ENCODE measurements around the gene SLC12A5.

SLC12A5 gene

GRCh38 chr20:46037036-46037435 is 8.0 kb downstream of the SLC12A5 start:
- H3K4ac ChIP-seq (ENCODE audit: low read length) = no peak overlapping the region
- H3K18ac ChIP-seq (ENCODE audit: low read length) = no peak overlapping the region
- no peak overlapping the region for H2BK120ac ChIP-seq (ENCODE audit: low read depth, low read length)
- H2BK15ac ChIP-seq (ENCODE audit: low read length) = no peak overlapping the region
- peaks cover 0 to 56% (median 38%) of the 10 kb centered on the region in 3 experiments for H3K27me3 ChIP-seq (ENCODE audit: control insufficient read depth in 3 of 3, insufficient read depth in 3 of 3, low read depth in 1 of 3, low read length in 3 of 3)
- no peaks in the 10 kb centered on the region for H3K36me3 ChIP-seq (replicated peaks in 1 of 2; ENCODE audit: control insufficient read depth in 2 of 2, insufficient read depth in 2 of 2, low read length in 2 of 2)
- no peaks in the 10 kb centered on the region for H3K4me1 ChIP-seq (ENCODE audit: control insufficient read depth in 2 of 2, insufficient read depth in 1 of 2, low read depth in 1 of 2, low read length in 2 of 2)
- no peak overlapping the region for H3K4me3 ChIP-seq (ENCODE audit: low read length in 2 of 2)
- no peak overlapping the region for H3K9ac ChIP-seq (ENCODE audit: low read depth, low read length, poor library complexity)
- no peaks in the 10 kb centered on the region for H3K79me1 ChIP-seq (ENCODE audit: low read depth, low read length)
- no peak overlapping the region for H4K8ac ChIP-seq (ENCODE audit: low read depth, low read length)
- H2AFZ ChIP-seq (ENCODE audit: low read length) = no peak overlapping the region
- H3K14ac ChIP-seq (ENCODE audit: low read length) = no peak overlapping the region
- no CpG with 5 or more reads among the region's 5 CpGs for WGBS, 2 donors (ENCODE audit: extremely low coverage in 2 of 2, insufficient read length in 2 of 2, insufficient replicate concordance in 1 of 2)
- no peak overlapping the region for H3K4me2 ChIP-seq (ENCODE audit: insufficient read depth, low read length, poor library complexity, severe bottlenecking)
- H3K23ac ChIP-seq (ENCODE audit: low read depth, low read length, poor library complexity) = no peak overlapping the region
- no peak overlapping the region for H3K27ac ChIP-seq (replicated peaks; ENCODE audit: low read length)
- no peak for DNase-seq (ENCODE audit: low spot score)
- H2BK12ac ChIP-seq (ENCODE audit: low read length) = no peak overlapping the region
- no peak overlapping the region for H2AK5ac ChIP-seq (ENCODE audit: low read depth, low read length)
- H4K91ac ChIP-seq (ENCODE audit: low read depth, low read length, poor library complexity) = no peak overlapping the region
- no peak overlapping the region for H2BK5ac ChIP-seq (ENCODE audit: low read length)
- peaks cover 0 to 3% of the 10 kb centered on the region in 2 donors for H3K9me3 ChIP-seq (replicated peaks in 1 of 2; ENCODE audit: control insufficient read depth in 2 of 2, insufficient read depth in 1 of 2, low read depth in 1 of 2, low read length in 2 of 2)

- H2AK5ac ChIP-seq (ENCODE audit: low read depth, low read length) = no peak overlapping the region
- DNase-seq (ENCODE audit: low spot score) = peak; percentile 76
- no CpG with 5 or more reads among the region's 18 CpGs for WGBS, 2 donors (ENCODE audit: extremely low coverage in 2 of 2, insufficient read length in 2 of 2, insufficient replicate concordance in 1 of 2)
These were observed 12.0 kb downstream of the SLC12A5 start for GRCh38 chr20:46040902-46041535.

GRCh38 chr20:46043556-46043955 is 14.5 kb downstream of the SLC12A5 start:
- Histone ChIP-seq H3K9me3 (replicated peaks in 1 of 2; ENCODE audit: control insufficient read depth in 2 of 2, insufficient read depth in 1 of 2, low read depth in 1 of 2, low read length in 2 of 2) (peaks cover 0 to 3% of the 10 kb centered on the region in 2 donors), H2BK12ac (ENCODE audit: low read length) (no peak overlapping the region), H3K4me2 (ENCODE audit: insufficient read depth, low read length, poor library complexity, severe bottlenecking) (no peak overlapping the region), H3K18ac (ENCODE audit: low read length) (peak overlapping the region; percentile 21), H3K79me1 (ENCODE audit: low read depth, low read length) (no peaks in the 10 kb centered on the region), H3K27ac (replicated peaks; ENCODE audit: low read length) (no peak overlapping the region), H3K4me3 (ENCODE audit: low read length in 2 of 2) (no peak overlapping the region), H3K27me3 (ENCODE audit: control insufficient read depth in 3 of 3, insufficient read depth in 3 of 3, low read depth in 1 of 3, low read length in 3 of 3) (peaks cover 0 to 8% (median 5%) of the 10 kb centered on the region in 3 experiments), H2AK5ac (ENCODE audit: low read depth, low read length) (no peak overlapping the region), H3K9ac (ENCODE audit: low read depth, low read length, poor library complexity) (no peak overlapping the region), H4K8ac (ENCODE audit: low read depth, low read length) (no peak overlapping the region), H3K36me3 (replicated peaks in 1 of 2; ENCODE audit: control insufficient read depth in 2 of 2, insufficient read depth in 2 of 2, low read length in 2 of 2) (no peaks in the 10 kb centered on the region), H4K91ac (ENCODE audit: low read depth, low read length, poor library complexity) (no peak overlapping the region), H3K4me1 (ENCODE audit: control insufficient read depth in 2 of 2, insufficient read depth in 1 of 2, low read depth in 1 of 2, low read length in 2 of 2) (no peaks in the 10 kb centered on the region), H2AFZ (ENCODE audit: low read length) (no peak overlapping the region), H3K23ac (ENCODE audit: low read depth, low read length, poor library complexity) (peak overlapping the region; percentile 62), H3K14ac (ENCODE audit: low read length) (no peak overlapping the region), H2BK120ac (ENCODE audit: low read depth, low read length) (no peak overlapping the region), H2BK5ac (ENCODE audit: low read length) (no peak overlapping the region), H2BK15ac (ENCODE audit: low read length) (no peak overlapping the region), H3K4ac (ENCODE audit: low read length) (no peak overlapping the region)
- WGBS, 2 donors (ENCODE audit: extremely low coverage in 2 of 2, insufficient read length in 2 of 2, insufficient replicate concordance in 1 of 2) = no CpG with 5 or more reads among the region's 7 CpGs
- no peak for DNase-seq (ENCODE audit: low spot score)

More at GRCh38 chr20:46040902-46041535, 12.0 kb downstream of the SLC12A5 start:
- Histone ChIP-seq H3K14ac (ENCODE audit: low read length) (no peak overlapping the region), H3K27me3 (ENCODE audit: control insufficient read depth in 3 of 3, insufficient read depth in 3 of 3, low read depth in 1 of 3, low read length in 3 of 3) (peaks cover 0 to 24% (median 6%) of the 10 kb centered on the region in 3 experiments), H2BK5ac (ENCODE audit: low read length) (no peak overlapping the region), H3K4me3 (ENCODE audit: low read length in 2 of 2) (no peak overlapping the region), H4K91ac (ENCODE audit: low read depth, low read length, poor library complexity) (no peak overlapping the region), H3K23ac (ENCODE audit: low read depth, low read length, poor library complexity) (no peak overlapping the region), H3K4ac (ENCODE audit: low read length) (no peak overlapping the region), H2BK15ac (ENCODE audit: low read length) (no peak overlapping the region), H3K4me2 (ENCODE audit: insufficient read depth, low read length, poor library complexity, severe bottlenecking) (no peak overlapping the region), H2AFZ (ENCODE audit: low read length) (no peak overlapping the region), H3K9ac (ENCODE audit: low read depth, low read length, poor library complexity) (no peak overlapping the region), H3K9me3 (replicated peaks in 1 of 2; ENCODE audit: control insufficient read depth in 2 of 2, insufficient read depth in 1 of 2, low read depth in 1 of 2, low read length in 2 of 2) (peaks cover 0 to 3% of the 10 kb centered on the region in 2 donors), H3K4me1 (ENCODE audit: control insufficient read depth in 2 of 2, insufficient read depth in 1 of 2, low read depth in 1 of 2, low read length in 2 of 2) (no peaks in the 10 kb centered on the region), H3K27ac (replicated peaks; ENCODE audit: low read length) (no peak overlapping the region), H3K79me1 (ENCODE audit: low read depth, low read length) (no peaks in the 10 kb centered on the region), H2BK12ac (ENCODE audit: low read length) (no peak overlapping the region), H2BK120ac (ENCODE audit: low read depth, low read length) (no peak overlapping the region), H4K8ac (ENCODE audit: low read depth, low read length) (no peak overlapping the region), H3K36me3 (replicated peaks in 1 of 2; ENCODE audit: control insufficient read depth in 2 of 2, insufficient read depth in 2 of 2, low read length in 2 of 2) (no peaks in the 10 kb centered on the region), H3K18ac (ENCODE audit: low read length) (no peak overlapping the region)

- H3K36me3 ChIP-seq (replicated peaks in 1 of 2; ENCODE audit: control insufficient read depth in 2 of 2, insufficient read depth in 2 of 2, low read length in 2 of 2) = no peaks in the 10 kb centered on the region
- no peak overlapping the region for H3K4me3 ChIP-seq (ENCODE audit: low read length in 2 of 2)
- no peak overlapping the region for H4K91ac ChIP-seq (ENCODE audit: low read depth, low read length, poor library complexity)
- no peak overlapping the region for H3K18ac ChIP-seq (ENCODE audit: low read length)
- no peaks in the 10 kb centered on the region for H3K79me1 ChIP-seq (ENCODE audit: low read depth, low read length)
- H2BK120ac ChIP-seq (ENCODE audit: low read depth, low read length) = no peak overlapping the region
- no peak overlapping the region for H2AK5ac ChIP-seq (ENCODE audit: low read depth, low read length)
- no peak overlapping the region for H4K8ac ChIP-seq (ENCODE audit: low read depth, low read length)
- H2BK15ac ChIP-seq (ENCODE audit: low read length) = no peak overlapping the region
- no peak overlapping the region for H3K9ac ChIP-seq (ENCODE audit: low read depth, low read length, poor library complexity)
- no peak overlapping the region for H3K4me2 ChIP-seq (ENCODE audit: insufficient read depth, low read length, poor library complexity, severe bottlenecking)
- no peak for DNase-seq (ENCODE audit: low spot score)
- peaks cover 0 to 8% (median 5%) of the 10 kb centered on the region in 3 experiments for H3K27me3 ChIP-seq (ENCODE audit: control insufficient read depth in 3 of 3, insufficient read depth in 3 of 3, low read depth in 1 of 3, low read length in 3 of 3)
- WGBS, 2 donors (ENCODE audit: extremely low coverage in 2 of 2, insufficient read length in 2 of 2, insufficient replicate concordance in 1 of 2) = no CpG with 5 or more reads among the region's 6 CpGs
- no peak overlapping the region for H2BK12ac ChIP-seq (ENCODE audit: low read length)
- H3K4me1 ChIP-seq (ENCODE audit: control insufficient read depth in 2 of 2, insufficient read depth in 1 of 2, low read depth in 1 of 2, low read length in 2 of 2) = no peaks in the 10 kb centered on the region
- no peak overlapping the region for H3K14ac ChIP-seq (ENCODE audit: low read length)
- H2BK5ac ChIP-seq (ENCODE audit: low read length) = no peak overlapping the region
- H3K9me3 ChIP-seq (replicated peaks in 1 of 2; ENCODE audit: control insufficient read depth in 2 of 2, insufficient read depth in 1 of 2, low read depth in 1 of 2, low read length in 2 of 2) = peaks cover 0 to 3% of the 10 kb centered on the region in 2 donors
- no peak overlapping the region for H3K23ac ChIP-seq (ENCODE audit: low read depth, low read length, poor library complexity)
- H2AFZ ChIP-seq (ENCODE audit: low read length) = no peak overlapping the region
- no peak overlapping the region for H3K27ac ChIP-seq (replicated peaks; ENCODE audit: low read length)
- no peak overlapping the region for H3K4ac ChIP-seq (ENCODE audit: low read length)
These were observed 15.9 kb downstream of the SLC12A5 start for GRCh38 chr20:46044896-46045295.
